Stimulated activated effector memory CD8-positive, alpha-beta T cell treated with anti-CD3 and anti-CD28 coated beads, Interleukin-12 subunit alpha, Interleukin-12 subunit beta, amount 100 ng/mL, for 72 hours (primary cell): Measurements from ENCODE around the gene CEP128.
"Not testable (repeated sequence)": the region's sequence is repeated elsewhere in the genome, so short reads cannot be mapped to it uniquely, and the experiment has no call there.

ENCODE experiments used
- ATAC-seq: fragments of 150-1000 bp; cut with Tn5 transposase; 2 replicates; pipeline ENCODE4 v1.10.0; 2021
- DNase-seq, 2 donors: peaks; one replicate each; pipeline ENCODE4 v3.0.0; 2021 to 2022; ENCODE audit warnings: low spot score in 2 of 2
- H3K27ac Mint-ChIP-seq: one replicate; pipeline ENCODE4 v1.8.0; 2022; ENCODE audit warnings: mild to moderate bottlenecking, mixed read lengths
- H3K36me3 Mint-ChIP-seq: one replicate; pipeline ENCODE4 v1.8.0; 2022; ENCODE audit warnings: mild to moderate bottlenecking, mixed read lengths
- H3K4me1 Mint-ChIP-seq: one replicate; pipeline ENCODE4 v1.8.0; 2022; ENCODE audit warnings: mixed read lengths
- H3K4me3 Mint-ChIP-seq: one replicate; pipeline ENCODE4 v1.8.0; 2022; ENCODE audit warnings: mild to moderate bottlenecking, mixed read lengths
- H3K9me3 Mint-ChIP-seq: one replicate; pipeline ENCODE4 v1.8.0; 2022; ENCODE audit warnings: mixed read lengths

The CEP128 gene

DNA sequence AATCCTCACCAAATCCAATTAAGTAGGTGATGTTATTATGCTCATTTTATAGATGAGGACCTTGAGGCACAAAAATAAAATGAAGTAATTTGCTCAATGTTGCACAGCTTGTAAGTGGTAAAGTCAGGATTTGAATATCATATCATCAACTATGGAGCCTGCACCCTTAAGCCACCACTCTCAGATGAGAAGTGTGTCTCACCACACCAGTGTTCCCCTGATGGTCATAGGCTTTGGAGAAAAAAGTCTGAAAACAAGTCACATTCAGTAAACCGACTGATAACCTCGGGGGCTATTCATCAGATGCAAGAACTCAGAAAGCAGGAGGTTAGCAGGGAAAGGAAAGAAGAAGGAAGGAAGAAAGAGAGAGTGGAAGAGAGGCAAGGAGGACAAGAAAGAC lies 16.7 kb upstream of the CEP128 start:
- no peak for ATAC-seq
- H3K27ac Mint-ChIP-seq, result no peak overlapping the region
- no peak overlapping the region for H3K4me3 Mint-ChIP-seq
- DNase-seq, result peak in 1 of 2 donors; percentile 28
- no peaks in the 10 kb centered on the region for H3K9me3 Mint-ChIP-seq
- H3K36me3 Mint-ChIP-seq, result peaks cover 6% of the 10 kb centered on the region
- H3K4me1 Mint-ChIP-seq, result peaks cover 30% of the 10 kb centered on the region

DNA sequence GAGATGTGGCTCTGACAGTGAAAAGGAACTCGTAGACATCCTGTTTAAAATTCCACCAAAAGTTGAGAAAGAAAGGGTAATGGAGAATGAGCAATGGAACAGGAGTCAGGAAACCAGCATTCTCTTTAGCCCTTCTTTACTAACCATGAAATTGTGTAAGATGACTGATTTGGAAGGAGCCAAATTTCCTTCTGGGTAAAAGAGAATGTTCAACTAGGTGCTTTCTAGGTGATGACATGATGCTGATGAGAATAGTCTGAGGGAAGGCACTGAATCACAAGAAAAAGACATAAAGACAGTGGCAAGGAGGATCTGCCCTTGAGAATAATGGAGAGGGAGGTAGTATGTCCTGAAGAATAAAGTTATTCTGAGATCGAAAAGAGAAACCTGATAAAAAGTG lies 16.1 kb upstream of the CEP128 start:
- ATAC-seq, result no peak
- Mint-ChIP-seq H3K9me3 (no peaks in the 10 kb centered on the region), H3K4me1 (peaks cover 30% of the 10 kb centered on the region), H3K4me3 (no peak overlapping the region), H3K36me3 (peaks cover 6% of the 10 kb centered on the region), H3K27ac (no peak overlapping the region)
- no peak for DNase-seq

DNA sequence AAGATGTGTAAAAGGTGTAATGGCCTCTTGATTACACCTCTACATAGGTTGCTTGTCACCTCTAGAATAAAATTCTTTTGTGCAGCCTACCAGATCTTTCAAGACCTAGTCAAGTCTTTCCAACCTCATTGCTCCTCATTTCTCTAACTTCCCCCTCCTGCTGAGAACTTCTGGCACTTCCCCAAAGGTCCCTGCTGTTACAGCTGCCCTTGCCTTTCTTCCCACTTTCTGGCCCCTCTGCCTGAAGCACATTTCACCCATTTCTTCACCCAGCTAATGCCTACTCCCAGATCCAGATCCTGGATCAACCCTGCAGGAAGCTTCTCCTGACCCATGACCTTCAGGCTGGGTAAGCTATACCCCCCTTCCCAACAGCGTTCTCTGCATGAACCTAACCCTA lies 15.4 kb upstream of the CEP128 start:
- H3K9me3 Mint-ChIP-seq, result no peaks in the 10 kb centered on the region
- ATAC-seq (no peak), DNase-seq (peak in 1 of 2 donors; percentile 26)
- peaks cover 30% of the 10 kb centered on the region for H3K4me1 Mint-ChIP-seq
- H3K27ac Mint-ChIP-seq, result no peak overlapping the region
- H3K36me3 Mint-ChIP-seq, result peaks cover 6% of the 10 kb centered on the region
- no peak overlapping the region for H3K4me3 Mint-ChIP-seq

DNA sequence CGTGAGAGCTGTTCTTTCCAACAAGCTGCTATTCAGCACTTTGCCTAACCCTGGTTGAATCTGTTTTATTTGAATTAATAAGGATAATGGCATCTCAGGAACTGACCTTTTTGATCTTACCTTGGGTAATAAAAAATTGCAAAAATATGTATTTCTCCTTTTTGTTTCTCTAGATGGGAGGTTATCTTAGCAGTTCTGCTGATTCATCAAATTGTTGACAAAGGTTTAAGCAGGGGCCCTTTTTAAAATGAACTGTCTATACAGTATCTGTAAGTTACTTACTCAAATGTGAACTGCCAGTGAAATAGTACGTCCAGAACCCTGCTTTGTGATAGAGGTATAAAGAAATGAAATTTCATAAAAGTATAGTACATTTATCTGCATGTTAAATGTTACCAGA lies 14.6 kb upstream of the CEP128 start:
- DNase-seq, result no peak
- Mint-ChIP-seq H3K4me3 (peak overlapping the region; percentile 90), H3K9me3 (no peaks in the 10 kb centered on the region), H3K36me3 (peaks cover 6% of the 10 kb centered on the region), H3K4me1 (peaks cover 30% of the 10 kb centered on the region), H3K27ac (no peak overlapping the region)
- no peak for ATAC-seq

DNA sequence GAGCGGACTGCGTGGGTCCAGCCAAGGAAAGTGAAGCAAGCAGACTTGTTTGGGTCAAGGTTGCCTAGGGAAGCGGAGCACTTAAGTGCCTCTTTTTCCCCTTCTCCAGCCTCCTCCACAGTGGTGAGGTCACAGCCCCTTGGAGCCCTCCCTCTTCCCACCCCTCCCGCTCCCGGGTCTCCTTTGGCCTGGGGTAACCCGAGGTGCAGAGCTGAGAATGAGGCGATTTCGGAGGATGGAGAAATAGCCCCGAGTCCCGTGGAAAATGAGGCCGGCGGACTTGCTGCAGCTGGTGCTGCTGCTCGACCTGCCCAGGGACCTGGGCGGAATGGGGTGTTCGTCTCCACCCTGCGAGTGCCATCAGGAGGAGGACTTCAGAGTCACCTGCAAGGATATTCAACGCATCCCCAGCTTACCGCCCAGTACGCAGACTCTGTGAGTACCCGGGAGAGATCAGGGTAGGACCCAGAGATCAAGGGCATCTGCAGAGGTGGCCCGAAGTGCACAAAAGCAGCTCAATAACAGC lies 13.9 kb upstream of the CEP128 start, which contains the start of gene TSHR:
Gene TSHR, plus strand, starts transcription at position 206 of the 526 bp plus-strand sequence. Its CDS starts 60 bp downstream, at position 266.
- Mint-ChIP-seq H3K4me3 (peak within 1 kb of the TSS; percentile 90), H3K9me3 (no peaks in the 10 kb centered on the region), H3K27ac (peak within 1 kb of the TSS; percentile 89), H3K4me1 (peaks cover 30% of the 10 kb centered on the region), H3K36me3 (peaks cover 6% of the 10 kb centered on the region)
- DNase-seq (peak in 1 of 2 donors; percentile 49), ATAC-seq (no peak)

DNA sequence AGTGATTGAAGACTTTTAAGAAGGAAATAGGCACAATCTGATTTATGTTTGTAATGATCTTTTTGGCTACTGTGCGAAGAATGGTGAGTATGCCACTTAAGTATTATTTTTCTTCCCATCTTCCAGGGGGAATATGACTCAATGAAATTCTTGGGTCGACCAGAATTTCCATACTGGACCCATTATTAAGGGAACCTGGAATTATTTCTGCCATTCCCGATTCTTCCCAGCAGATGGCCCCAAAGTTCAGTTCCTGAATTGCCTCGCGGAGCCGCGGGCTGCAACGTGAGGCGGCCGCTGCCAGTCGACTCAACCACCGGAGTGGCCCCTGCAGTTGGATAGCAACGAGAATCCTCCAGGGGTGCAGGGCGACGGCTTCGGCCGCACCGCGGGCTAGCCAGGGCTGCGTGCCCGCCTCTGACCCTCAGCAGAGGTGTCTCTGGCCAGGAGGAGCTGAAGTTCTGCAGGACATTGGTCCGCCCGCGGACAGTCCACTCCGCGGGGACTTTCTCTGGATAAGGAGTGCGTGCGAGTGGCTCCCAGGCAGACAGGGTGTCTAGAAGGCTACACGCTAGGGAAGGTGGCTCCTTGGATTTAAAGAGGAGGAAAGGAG lies 13.3 kb upstream of the CEP128 start:
- H3K9me3 Mint-ChIP-seq, result no peaks in the 10 kb centered on the region
- peaks cover 5% of the 10 kb centered on the region for H3K36me3 Mint-ChIP-seq
- peak overlapping the region; percentile 90 for H3K4me3 Mint-ChIP-seq
- peak; percentile 72 for ATAC-seq
- H3K4me1 Mint-ChIP-seq, result peaks cover 24% of the 10 kb centered on the region
- peak overlapping the region; percentile 89 for H3K27ac Mint-ChIP-seq
- DNase-seq, result peak; percentile 61 to 77

DNA sequence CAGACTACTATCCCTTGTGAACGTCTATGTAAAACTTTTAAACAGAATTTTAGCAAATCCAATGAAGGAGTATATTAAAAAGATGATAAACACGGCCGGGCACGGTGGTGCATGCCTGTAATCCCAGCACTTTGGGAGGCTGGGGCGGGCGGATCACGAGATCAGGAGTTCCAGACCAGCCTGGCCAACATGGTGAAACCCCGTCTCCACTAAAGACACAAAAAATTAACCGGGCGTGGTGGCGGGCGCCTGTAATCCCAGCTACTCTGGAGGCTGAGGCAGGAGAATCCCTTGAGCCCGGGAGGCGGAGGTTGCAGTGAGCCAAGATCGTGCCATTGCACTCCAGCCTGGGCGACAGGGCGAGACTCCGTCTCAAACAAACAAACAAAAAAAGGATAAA lies 11.7 kb upstream of the CEP128 start:
- not testable (repeated sequence) for H3K36me3 Mint-ChIP-seq, H3K4me1 Mint-ChIP-seq, H3K9me3 Mint-ChIP-seq, H3K27ac Mint-ChIP-seq, H3K4me3 Mint-ChIP-seq, ATAC-seq, DNase-seq

DNA sequence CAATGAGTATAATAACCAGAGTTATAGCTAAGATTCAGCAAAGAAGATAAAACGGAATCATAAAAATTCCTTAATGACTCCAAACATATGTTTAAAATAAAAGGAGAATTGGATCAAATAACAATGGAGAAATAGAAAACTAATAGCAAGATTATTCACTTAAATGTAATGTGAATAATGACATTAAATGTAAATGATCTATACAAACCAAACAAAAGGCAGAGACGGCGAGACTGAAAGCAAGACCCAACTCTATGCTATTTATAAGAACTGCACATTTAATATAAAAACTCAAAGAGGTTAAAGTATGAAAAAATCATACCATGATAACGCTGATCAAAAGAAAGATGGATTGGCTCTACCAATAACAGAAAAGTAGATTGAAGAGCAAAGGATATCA lies 10.0 kb upstream of the CEP128 start:
- no peaks in the 10 kb centered on the region for H3K36me3 Mint-ChIP-seq
- no peak overlapping the region for H3K27ac Mint-ChIP-seq
- DNase-seq (no peak), ATAC-seq (no peak)
- H3K4me3 Mint-ChIP-seq, result no peak overlapping the region
- peaks cover under 1% of the 10 kb centered on the region for H3K9me3 Mint-ChIP-seq
- H3K4me1 Mint-ChIP-seq, result peaks cover 17% of the 10 kb centered on the region

DNA sequence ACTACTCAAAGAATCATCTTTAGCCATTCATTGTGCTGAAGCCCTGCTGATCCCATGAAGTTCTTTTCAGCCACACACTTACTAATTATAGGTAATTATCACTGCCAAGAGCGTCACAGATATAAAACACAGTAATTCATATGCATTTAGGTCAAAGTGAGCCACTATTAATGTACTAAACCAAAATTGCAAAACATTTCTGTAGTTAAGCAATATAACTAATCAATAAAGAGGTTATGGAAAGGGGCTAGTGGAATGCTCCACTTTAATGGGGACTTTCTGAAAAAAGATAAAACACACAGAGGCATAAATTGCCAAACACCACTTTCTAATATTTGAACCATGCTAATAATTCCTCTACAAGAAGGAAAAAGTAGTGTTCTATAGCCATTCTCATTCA lies 6.8 kb upstream of the CEP128 start:
- DNase-seq, result no peak
- H3K9me3 Mint-ChIP-seq, result peaks cover 2% of the 10 kb centered on the region
- no peak overlapping the region for H3K27ac Mint-ChIP-seq
- no peak overlapping the region for H3K4me3 Mint-ChIP-seq
- no peaks in the 10 kb centered on the region for H3K36me3 Mint-ChIP-seq
- no peak for ATAC-seq
- H3K4me1 Mint-ChIP-seq, result peaks cover 14% of the 10 kb centered on the region

DNA sequence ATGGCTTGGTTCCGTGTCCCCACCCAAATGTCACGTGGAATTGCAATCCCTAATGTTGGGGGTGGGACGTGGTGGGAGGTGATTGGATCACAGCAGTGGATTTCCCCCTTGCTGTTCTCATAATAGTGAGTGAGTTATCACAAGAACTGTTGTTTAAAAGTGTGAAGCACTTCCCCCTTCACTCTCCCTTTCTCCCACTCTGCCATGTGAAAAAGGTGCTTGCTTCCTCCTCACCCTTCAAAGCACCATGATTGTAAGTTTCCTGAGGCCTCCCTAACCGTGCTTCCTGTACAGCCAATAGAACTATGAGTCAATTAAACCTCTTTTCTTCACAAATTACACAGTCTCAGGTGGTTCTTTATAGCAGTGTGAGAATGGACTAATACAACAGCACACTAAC lies 5.3 kb upstream of the CEP128 start:
- H3K27ac Mint-ChIP-seq, result peak overlapping the region; percentile 70
- H3K9me3 Mint-ChIP-seq, result peaks cover 2% of the 10 kb centered on the region
- H3K4me3 Mint-ChIP-seq, result no peak overlapping the region
- peak; percentile 68 for ATAC-seq
- no peak for DNase-seq
- peaks cover 27% of the 10 kb centered on the region for H3K4me1 Mint-ChIP-seq
- H3K36me3 Mint-ChIP-seq, result no peaks in the 10 kb centered on the region

DNA sequence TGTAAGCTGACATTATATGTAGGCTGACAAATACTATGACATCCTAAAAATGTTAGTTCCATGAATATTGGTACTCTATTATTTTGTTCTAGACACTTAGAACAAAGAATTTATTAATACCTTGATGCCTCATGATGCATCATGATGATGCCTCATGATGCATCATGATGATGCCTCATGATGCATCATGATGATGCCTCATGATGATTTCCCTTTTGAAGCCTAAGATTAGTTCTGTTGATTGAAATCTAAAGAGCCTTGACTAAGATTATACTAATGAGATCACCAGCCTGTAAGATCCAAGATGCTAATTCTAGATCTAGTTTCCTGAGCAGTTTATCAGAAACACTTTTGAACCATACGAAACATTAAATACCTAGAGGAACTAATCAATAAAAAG lies 4.6 kb upstream of the CEP128 start:
- peak; percentile 73 for ATAC-seq

DNA sequence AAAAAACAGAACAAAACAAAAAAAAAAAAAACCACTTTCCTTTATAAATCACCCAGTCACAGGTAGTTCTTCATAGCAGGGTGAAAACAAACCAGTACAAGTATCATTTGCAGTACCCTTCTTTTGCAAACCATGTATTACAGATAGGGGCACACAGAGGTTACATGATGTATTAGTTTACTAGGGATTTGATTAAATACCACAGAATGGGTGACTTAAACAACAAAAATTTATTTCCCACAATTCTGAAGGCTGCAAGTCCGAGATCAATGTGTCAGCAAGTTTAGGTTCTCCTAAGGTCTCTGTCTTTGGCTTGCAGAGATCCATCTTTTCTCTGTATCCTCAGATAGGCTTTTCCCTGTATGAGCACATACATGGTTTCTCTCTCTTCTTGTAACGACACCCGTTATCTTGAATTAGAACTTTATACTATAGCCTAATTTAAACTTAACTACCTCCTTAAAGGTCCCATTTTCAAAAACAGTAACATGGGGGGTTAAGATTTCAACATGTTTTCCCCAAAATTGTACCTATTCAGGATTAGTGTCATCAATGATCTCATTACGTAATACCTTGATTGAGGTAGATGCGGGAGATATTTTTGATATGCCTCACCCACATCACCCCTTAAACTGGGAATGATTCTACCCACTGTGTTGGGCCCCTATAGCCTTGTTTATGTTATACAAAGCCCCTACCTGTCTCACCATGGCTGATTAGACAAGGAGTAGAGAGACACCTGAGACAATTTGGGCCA lies 3.5 kb upstream of the CEP128 start:
- Mint-ChIP-seq H3K36me3 (no peaks in the 10 kb centered on the region), H3K27ac (no peak overlapping the region), H3K9me3 (peaks cover 2% of the 10 kb centered on the region), H3K4me3 (no peak overlapping the region), H3K4me1 (peaks cover 34% of the 10 kb centered on the region)
- ATAC-seq (no peak), DNase-seq (no peak)

More for the DNA sequence above, 4.6 kb upstream of the CEP128 start:
- Mint-ChIP-seq H3K9me3 (peaks cover 2% of the 10 kb centered on the region), H3K4me3 (no peak overlapping the region), H3K27ac (peak overlapping the region; percentile 70), H3K4me1 (peaks cover 30% of the 10 kb centered on the region), H3K36me3 (no peaks in the 10 kb centered on the region)
- no peak for DNase-seq

DNA sequence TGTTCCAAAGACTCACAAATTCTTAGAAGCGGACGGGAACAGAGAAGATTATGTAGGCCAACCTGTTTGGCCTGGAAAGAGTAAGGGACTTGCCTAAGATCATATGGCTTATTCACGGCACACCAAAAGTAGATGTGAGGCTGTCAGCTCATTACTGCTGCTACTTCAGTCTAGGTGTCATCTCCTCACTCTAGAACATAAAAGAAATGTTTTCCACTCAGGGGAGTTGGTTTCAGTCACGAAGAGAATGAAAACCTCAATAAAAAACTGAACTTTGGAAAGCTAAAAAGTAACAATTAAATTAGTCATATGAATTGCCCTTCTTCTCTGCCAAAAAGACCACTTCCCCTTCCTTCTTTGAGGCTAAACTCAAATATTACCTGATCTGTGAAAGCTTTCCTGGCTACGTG lies 658 bp upstream of the CEP128 start:
- Mint-ChIP-seq H3K4me3 (peak overlapping the region; percentile 80), H3K27ac (peak overlapping the region; percentile 95), H3K4me1 (peaks cover 32% of the 10 kb centered on the region), H3K36me3 (no peaks in the 10 kb centered on the region), H3K9me3 (peaks cover 2% of the 10 kb centered on the region)
- ATAC-seq (peak; percentile 58), DNase-seq (no peak)

DNA sequence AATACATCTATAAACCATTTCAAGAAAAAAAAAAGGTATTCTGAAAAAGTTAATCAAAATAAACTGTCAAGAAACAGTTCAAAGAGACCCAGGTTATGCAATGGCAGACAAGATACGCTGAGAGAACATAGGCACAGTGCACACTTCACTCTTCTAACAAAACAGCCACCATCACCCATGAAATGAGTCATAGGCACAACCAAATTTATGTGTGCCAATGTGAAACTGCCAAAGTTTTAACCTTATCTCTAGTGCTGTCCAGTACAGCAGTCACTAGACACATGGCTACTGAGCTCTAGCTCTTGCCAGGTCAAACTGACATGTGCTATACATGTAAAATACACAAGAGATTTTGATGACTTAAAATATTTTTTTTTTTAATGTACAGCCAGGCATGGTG lies 1.4 kb downstream of the CEP128 start:
- ATAC-seq (peak; percentile 70), DNase-seq (no peak)
- Mint-ChIP-seq H3K4me1 (peaks cover 27% of the 10 kb centered on the region), H3K9me3 (no peaks in the 10 kb centered on the region), H3K36me3 (peaks cover 6% of the 10 kb centered on the region), H3K4me3 (peak overlapping the region; percentile 80), H3K27ac (no peak overlapping the region)

DNA sequence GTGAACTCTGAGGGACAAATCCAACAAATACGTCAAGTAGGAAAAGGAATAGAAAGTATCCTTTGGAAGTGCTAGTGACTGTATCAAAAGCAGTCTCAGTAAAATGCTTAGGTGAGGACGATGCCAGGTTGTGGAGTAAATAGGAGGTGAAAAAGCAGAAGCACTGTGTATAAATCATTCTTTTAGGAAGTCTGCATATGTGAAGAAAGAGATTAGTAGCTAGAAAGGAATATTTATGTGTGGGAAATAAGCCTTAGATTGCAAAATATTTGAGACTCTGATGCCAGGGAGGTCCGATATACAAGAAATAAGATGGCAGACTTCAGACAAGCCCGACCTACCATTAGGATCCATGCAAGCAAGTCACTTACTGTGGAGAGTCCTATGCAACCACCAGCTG lies 7.9 kb downstream of the CEP128 start:
- Mint-ChIP-seq H3K9me3 (no peaks in the 10 kb centered on the region), H3K4me3 (no peak overlapping the region), H3K4me1 (peaks cover 48% of the 10 kb centered on the region), H3K27ac (no peak overlapping the region), H3K36me3 (peaks cover 6% of the 10 kb centered on the region)
- DNase-seq, result no peak
- no peak for ATAC-seq

DNA sequence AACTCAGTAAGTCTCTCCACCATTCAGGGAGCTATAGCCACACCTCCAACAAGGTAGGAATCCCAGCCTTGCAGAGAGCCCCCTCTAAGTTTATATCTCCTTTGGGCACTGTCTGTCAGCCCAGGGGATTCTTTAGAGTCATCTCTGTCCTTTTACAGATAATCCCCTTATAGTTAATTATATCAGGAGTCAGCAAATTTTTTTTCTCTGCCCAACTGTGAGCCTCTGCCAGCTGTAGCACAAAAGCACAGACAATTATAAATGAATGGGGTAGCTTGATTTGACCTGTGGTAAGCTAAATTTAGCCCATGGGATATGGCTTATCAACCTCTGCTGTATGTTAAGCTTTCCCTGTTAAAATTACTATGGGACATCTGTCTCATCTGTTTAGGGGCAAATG lies 8.3 kb downstream of the CEP128 start:
- Mint-ChIP-seq H3K9me3 (no peaks in the 10 kb centered on the region), H3K36me3 (peaks cover 6% of the 10 kb centered on the region), H3K27ac (no peak overlapping the region), H3K4me1 (peaks cover 48% of the 10 kb centered on the region), H3K4me3 (no peak overlapping the region)
- ATAC-seq (no peak), DNase-seq (no peak)
